DLD1 (cell line): ENCODE results near the gene NRXN2.

Source experiments
- in situ Hi-C: cut with HindIII; loops from 2 replicates; pipeline ENCODE4 v1.10.0; 2017; ENCODE audit warnings: low sequenced_read_pairs

Gene NRXN2

GRCh38 chr11:64639885-64640284, 83.1 kb downstream of the NRXN2 start:
- in situ Hi-C loops = loop anchor here (25.0 kb wide), 1 partner anchor 103 kb away; no protein-coding TSS in a partner anchor

- in situ Hi-C loops = loop anchor here (25.0 kb wide), 1 partner anchor 102 kb away; no protein-coding TSS in a partner anchor
Observed at GRCh38 chr11:64638829-64639228, 84.2 kb downstream of the NRXN2 start.

- in situ Hi-C loops = loop anchor here (25.0 kb wide), 1 partner anchor 101 kb away; no protein-coding TSS in a partner anchor
Observed at GRCh38 chr11:64638018-64638665, 84.9 kb downstream of the NRXN2 start.

DNA sequence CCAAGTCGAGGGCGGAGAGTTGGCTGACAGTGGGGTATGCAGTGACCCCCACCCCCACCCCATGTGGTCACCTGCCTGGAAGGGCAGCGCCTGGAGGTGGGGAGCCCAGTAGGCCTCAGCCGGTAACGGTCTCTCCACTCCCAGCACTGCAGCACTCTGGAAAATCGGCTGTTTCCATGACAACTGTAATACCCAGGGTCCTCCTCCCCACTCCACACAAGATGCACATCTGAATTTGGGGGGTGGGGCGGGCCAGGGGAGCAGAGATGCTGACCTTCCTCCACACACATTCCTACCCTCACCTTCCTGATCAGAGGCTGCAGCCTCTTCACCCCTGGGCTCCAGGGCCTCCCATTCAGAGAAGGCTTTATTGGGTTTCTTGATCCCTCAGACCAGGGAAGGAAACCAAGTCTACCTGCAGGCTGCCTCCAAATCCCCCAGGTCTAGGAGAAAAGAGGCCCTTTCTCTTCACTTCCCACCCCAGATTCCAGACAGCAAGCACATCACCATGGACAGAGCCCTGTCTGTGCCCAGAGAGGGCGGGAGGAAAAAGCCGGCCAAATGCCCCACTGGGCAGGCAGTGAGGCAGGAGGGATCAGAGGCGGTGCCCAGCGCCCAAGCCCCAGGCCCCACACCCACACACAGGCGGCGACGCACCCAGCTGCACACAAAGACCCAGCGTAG, 85.5 kb downstream of the NRXN2 start:
- in situ Hi-C loops = loop anchor here (25.0 kb wide), 1 partner anchor 100 kb away; no protein-coding TSS in a partner anchor

DNA sequence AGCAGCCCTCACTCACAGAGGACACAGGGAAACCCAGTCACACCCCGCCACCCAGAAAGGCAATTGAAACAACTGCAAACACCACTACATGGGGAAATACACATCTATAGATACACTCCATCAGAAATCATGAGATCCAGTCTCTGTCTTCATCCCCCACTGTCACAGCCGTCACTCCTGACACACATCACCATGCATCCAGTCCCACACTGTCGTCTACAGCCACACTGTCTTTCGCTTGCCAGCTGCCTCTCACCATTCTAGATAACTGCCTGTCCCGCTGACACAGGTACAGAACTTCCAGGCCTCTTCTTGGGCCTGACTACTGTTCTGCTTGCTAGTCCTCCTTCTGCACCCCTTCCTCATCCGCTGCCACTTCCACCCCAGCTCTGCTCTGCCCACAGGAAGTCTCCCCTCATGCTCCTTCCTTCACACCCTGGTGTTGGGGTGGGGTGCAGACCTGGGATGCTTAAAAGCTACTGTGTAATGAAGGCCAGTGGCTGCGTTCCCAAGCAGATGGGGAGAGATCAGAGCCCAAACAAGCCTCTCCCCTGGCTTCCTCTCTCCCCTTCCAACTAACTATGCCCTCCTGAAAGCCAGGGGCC, 89.3 kb downstream of the NRXN2 start:
- in situ Hi-C loops = loop anchor here (25.0 kb wide), 1 partner anchor 96 kb away; no protein-coding TSS in a partner anchor

DNA sequence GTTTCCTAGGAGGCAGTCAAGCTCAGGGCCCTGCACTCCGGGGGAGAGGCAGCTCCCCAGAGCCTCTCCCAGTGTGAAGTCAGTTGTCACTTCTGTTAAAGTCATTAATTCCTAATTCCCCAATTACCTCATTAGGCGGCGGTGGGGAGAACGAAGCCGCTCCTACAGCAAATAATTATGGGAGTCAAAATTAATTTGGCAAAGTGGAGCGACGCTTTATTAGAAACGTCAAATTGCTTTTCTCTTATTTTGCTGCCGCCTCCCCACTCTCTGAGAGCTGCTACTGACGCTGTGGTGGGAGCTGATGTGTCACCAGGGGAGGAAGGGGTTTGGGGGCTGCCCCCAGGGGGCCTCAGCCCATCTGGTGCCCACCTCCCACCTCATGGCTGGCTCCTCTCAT, 90.3 kb downstream of the NRXN2 start:
- in situ Hi-C loops = loop anchor here (25.0 kb wide), 1 partner anchor 95 kb away; no protein-coding TSS in a partner anchor

DNA sequence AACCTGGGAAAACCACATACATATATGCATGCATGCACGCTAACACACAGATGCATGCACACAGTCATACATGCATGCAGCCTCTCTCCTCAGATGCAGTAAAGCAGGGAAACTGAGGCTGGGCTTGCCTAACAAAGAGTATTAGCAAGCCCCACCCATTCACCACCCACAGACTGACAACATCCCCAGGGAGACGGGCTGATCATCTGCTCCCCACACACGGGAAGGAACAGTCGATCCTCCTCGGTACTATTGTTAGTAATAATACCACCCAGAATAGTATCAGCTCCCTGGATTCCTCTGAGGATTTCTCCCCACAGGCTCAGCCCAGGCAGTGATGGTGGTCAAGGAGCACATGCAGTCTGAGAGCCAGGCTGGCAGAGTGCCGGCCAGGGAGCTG, 90.8 kb downstream of the NRXN2 start:
- in situ Hi-C loops = loop anchor here (25.0 kb wide), 1 partner anchor 95 kb away; no protein-coding TSS in a partner anchor

GRCh38 chr11:64631675-64632074, 91.3 kb downstream of the NRXN2 start:
- in situ Hi-C loops = loop anchor here (25.0 kb wide), 1 partner anchor 94 kb away; no protein-coding TSS in a partner anchor

- in situ Hi-C loops = loop anchor here (25.0 kb wide), 1 partner anchor 93 kb away; no protein-coding TSS in a partner anchor
Observed at GRCh38 chr11:64629796-64630562, 93.0 kb downstream of the NRXN2 start.

- in situ Hi-C loops = loop anchor here (25.0 kb wide), 1 partner anchor 92 kb away; no protein-coding TSS in a partner anchor
Observed at GRCh38 chr11:64629103-64629502, 93.9 kb downstream of the NRXN2 start.

- in situ Hi-C loops = loop anchor here (25.0 kb wide), 1 partner anchor 91 kb away; no protein-coding TSS in a partner anchor
Observed at GRCh38 chr11:64628596-64628995, 94.4 kb downstream of the NRXN2 start.

DNA sequence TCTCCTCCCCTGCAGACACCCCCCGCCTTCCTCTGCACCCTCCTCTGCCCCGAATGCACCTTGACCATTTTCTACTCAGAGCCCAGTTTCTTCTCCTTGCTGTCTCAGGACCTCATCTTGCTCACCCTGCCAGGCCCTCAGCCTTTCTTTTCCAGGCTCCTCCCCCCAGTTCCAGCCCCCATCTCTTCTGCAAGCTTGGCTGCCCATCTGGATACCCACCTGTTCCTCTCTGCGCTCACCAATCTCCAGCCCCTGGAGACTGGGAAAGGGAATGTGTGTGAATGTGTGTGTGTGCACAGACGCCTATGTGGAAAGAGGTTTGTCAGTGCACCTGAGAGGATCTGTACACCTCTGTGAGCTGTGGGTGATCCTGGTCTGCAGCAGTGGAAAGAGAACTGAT, 95.6 kb downstream of the NRXN2 start:
- in situ Hi-C loops = loop anchor here (25.0 kb wide), 1 partner anchor 90 kb away; no protein-coding TSS in a partner anchor

DNA sequence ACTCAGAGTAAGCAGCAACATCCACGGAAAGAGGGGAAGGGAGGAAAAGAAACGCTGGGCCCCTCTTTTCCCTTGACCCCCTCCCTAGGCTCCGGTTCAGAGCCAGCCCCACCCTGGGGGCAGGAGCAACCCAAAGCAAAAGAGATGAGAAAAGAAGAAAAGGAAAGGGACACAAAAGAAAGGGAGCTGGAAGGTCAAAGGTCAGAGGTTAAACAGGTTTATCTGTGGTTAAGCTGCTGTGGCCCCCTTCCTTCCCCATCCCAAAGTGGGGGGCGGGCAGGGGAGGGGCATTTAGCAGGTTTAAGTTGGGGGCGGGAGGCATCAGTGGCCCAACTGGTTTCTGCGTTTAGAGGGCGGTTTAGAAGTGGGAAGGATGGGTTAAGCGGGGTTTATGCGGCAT, 96.4 kb downstream of the NRXN2 start:
- in situ Hi-C loops = loop anchor here (25.0 kb wide), 1 partner anchor 89 kb away; no protein-coding TSS in a partner anchor

GRCh38 chr11:64624883-64625481, 98.0 kb downstream of the NRXN2 start:
- in situ Hi-C loops = loop anchor here (25.0 kb wide), 1 partner anchor 88 kb away; no protein-coding TSS in a partner anchor

DNA sequence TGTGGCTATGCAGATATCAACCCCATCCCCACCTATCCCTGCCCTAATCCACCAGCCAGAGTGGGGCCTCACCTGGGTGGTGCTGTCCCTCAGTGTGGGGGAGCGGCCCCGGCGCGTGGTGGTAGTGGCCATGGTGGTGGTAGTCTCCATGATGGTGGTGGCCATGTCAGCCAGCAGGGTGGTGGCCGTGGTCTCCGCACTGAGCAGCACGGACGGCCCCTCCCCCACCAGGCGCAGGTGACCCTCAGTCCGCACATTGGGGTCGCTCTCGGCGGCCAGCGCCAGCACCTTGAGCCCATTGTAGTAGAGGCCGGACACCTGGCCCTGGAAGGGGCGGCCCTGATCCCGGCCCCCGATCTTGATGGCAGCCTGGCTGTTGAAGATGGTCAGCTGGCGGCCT, 100.3 kb downstream of the NRXN2 start:
- in situ Hi-C loops = no loop called here

- in situ Hi-C loops = no loop called here
Observed at GRCh38 chr11:64621283-64622019, 101.5 kb downstream of the NRXN2 start.

DNA sequence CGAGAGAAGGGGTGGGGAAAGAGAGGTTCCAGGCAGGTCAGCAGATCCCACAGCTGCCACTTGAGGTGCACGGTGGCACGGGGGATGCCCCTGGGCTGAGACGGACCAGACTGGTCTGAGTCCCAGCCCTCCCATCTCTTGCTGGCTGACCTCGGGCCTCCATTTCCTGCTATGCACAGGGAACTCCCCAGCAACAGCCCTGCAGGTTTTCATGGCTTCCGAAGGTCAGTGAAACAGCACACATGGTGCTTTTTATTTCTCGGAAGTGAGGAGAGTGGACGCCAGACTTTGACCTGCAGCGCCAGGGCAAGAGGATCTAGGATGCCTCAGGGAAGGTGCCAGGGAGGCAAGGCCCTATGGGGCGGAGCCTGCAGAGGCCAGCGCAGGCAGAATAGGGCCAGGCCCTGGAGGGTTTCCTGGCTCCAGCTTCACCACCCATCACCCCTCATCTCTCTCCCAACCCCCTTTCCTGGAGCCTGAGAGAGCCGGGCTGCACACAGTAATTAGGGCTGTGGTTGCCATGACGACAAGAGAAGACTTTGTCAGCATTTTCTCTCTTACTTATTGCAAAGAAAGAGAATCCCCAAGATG, 102.5 kb downstream of the NRXN2 start:
- in situ Hi-C loops = no loop called here

DNA sequence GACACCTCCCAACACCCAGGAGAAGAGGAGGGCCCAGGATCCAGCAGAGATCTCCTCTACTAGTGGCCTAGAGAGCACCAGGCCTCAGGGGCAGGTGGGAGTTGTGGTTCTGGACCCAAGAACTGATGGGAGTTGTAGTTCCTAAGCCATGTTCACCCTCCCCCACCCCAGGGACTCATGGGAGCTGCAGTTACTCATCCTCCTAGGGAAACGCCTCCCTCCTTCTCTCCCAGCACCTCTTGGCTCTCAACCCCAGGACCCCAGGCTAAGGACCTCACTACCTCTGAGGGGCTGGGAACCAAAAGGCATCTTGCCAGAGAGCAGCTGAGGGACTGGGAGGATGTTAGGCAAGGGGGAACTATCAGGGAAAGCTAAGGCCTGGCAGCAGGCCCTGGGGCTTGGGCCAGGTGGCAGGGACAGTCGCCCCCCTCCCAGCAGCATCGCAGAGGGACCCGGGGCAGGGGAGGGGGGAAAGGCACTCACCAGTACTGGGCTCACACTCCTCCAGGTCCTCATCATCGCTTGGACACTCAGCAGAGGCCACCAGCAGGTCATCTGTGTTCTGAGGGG, 103.1 kb downstream of the NRXN2 start:
- in situ Hi-C loops = no loop called here

DNA sequence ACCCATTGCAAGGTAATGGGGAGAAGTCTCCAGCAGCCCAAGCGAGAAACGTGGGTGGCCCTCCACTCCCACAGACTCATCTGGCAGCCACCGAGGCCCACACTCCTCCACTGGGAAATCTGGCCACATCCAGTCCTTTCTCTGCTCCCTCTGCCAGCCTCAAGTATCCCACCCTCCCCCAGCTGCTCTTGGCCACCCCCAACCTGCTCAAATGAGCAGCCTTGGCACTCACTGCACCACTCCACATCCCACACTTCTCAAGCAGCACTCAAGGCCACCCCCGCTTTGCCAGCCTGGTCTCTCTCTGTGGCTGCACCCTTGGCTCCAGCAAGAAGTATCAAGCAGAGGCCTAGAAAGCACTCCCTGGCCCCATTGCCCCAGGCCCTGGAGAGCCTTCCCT, 103.8 kb downstream of the NRXN2 start:
- in situ Hi-C loops = no loop called here
